Osteocyte (in vitro differentiated cells): ENCODE results near the gene MNX1. TPM values are rescaled to one million over a fixed set of nuclear protein-coding genes. Genes with fewer than 3 reads are reported as not detected.

Experiments used
- DNase-seq: peaks from one replicate; pipeline ENCODE4 v3.0.0; 2021; ENCODE audit warnings: mixed read lengths; ENCODE audit not compliant: unreplicated experiment; ENCODE audit errors: extremely low spot score
- H3K27ac Mint-ChIP-seq: one replicate; pipeline ENCODE4 v1.8.0; 2021; ENCODE audit warnings: mild to moderate bottlenecking, mixed read lengths; ENCODE audit not compliant: unreplicated experiment
- H3K27me3 Mint-ChIP-seq: one replicate; pipeline ENCODE4 v1.8.0; 2021; ENCODE audit warnings: mixed read lengths; ENCODE audit not compliant: unreplicated experiment
- H3K36me3 Mint-ChIP-seq: one replicate; pipeline ENCODE4 v1.8.0; 2021; ENCODE audit warnings: mixed read lengths; ENCODE audit not compliant: unreplicated experiment
- H3K4me1 Mint-ChIP-seq: one replicate; pipeline ENCODE4 v1.8.0; 2021; ENCODE audit warnings: mixed read lengths; ENCODE audit not compliant: unreplicated experiment
- H3K4me3 Mint-ChIP-seq: one replicate; pipeline ENCODE4 v1.8.0; 2021; ENCODE audit warnings: mild to moderate bottlenecking, moderate library complexity, mixed read lengths; ENCODE audit not compliant: unreplicated experiment
- H3K9me3 Mint-ChIP-seq: one replicate; pipeline ENCODE4 v1.8.0; 2021; ENCODE audit warnings: mixed read lengths; ENCODE audit not compliant: unreplicated experiment
- total RNA-seq: library from RNA; stranded (reverse); gene quantifications from 2 replicates; pipeline ENCODE4 v1.2.1, GENCODE V29; 2021
- TF ChIP-seq, protein P1 (sequence below): fragments of 200-600 bp; sonication (generic); IDR thresholded peaks from 2 replicates; pipeline ENCODE4 v1.5.0; 2021; ENCODE audit warnings: antibody characterized with exemption, mild to moderate bottlenecking, moderate library complexity

The MNX1 gene
- total RNA-seq, 1 donor from 2014 or later: not detected

DNA sequence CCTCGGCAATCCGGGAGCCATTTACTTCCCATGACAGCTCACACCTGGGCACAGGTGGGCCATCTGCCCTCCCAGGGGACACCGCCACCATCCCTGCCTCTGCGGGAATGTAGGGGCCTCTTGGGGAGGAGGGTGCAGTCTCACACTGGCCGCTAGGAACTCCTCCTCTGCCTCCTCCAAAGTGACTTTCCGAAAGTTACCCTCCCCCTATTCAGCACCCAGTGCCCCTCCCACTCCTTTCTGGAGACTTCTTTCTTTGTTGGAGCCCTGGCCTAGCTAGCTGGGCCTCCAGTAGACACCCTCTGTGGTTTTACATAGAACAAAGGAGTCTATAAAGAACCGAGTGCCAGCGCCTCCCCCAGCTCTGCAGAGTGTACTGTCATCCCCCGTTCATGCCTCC, 45.8 kb upstream of the MNX1 start:
- no peak overlapping the region for H3K4me3 Mint-ChIP-seq
- H3K27ac Mint-ChIP-seq: no peak overlapping the region
- DNase-seq: no peak
- peaks cover 17% of the 10 kb centered on the region for H3K27me3 Mint-ChIP-seq
- no peaks in the 10 kb centered on the region for H3K36me3 Mint-ChIP-seq
- TF ChIP-seq, protein P1, sequence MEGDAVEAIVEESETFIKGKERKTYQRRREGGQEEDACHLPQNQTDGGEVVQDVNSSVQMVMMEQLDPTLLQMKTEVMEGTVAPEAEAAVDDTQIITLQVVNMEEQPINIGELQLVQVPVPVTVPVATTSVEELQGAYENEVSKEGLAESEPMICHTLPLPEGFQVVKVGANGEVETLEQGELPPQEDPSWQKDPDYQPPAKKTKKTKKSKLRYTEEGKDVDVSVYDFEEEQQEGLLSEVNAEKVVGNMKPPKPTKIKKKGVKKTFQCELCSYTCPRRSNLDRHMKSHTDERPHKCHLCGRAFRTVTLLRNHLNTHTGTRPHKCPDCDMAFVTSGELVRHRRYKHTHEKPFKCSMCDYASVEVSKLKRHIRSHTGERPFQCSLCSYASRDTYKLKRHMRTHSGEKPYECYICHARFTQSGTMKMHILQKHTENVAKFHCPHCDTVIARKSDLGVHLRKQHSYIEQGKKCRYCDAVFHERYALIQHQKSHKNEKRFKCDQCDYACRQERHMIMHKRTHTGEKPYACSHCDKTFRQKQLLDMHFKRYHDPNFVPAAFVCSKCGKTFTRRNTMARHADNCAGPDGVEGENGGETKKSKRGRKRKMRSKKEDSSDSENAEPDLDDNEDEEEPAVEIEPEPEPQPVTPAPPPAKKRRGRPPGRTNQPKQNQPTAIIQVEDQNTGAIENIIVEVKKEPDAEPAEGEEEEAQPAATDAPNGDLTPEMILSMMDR: no peak
- H3K9me3 Mint-ChIP-seq: peaks cover 7% of the 10 kb centered on the region
- no peaks in the 10 kb centered on the region for H3K4me1 Mint-ChIP-seq

DNA sequence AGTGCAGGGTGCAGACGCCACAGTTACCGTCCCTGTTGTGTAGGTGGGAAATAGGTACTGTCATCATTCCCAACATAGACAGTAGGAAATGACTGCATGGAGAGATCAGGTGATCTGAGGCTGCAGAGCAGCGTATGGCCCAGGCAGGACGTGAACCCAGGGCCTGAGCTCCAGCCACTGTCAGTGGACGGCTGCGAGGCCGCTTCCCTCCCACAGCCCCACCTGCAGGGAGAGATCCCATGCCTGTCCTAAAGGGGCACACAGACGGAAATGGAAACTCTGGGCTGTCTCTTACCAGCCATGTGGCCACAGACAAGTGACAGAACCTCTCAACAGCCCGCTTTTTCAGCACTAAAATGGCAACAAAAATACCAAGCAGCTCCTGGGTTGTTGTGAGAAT, 44.5 kb upstream of the MNX1 start:
- H3K27ac Mint-ChIP-seq: no peak overlapping the region
- no peaks in the 10 kb centered on the region for H3K36me3 Mint-ChIP-seq
- no peak overlapping the region for H3K4me3 Mint-ChIP-seq
- no peaks in the 10 kb centered on the region for H3K4me1 Mint-ChIP-seq
- H3K27me3 Mint-ChIP-seq: peaks cover 17% of the 10 kb centered on the region
- peaks cover 7% of the 10 kb centered on the region for H3K9me3 Mint-ChIP-seq
- DNase-seq: no peak
- TF ChIP-seq, protein P1: no peak

- no peak overlapping the region for H3K27ac Mint-ChIP-seq
- no peaks in the 10 kb centered on the region for H3K36me3 Mint-ChIP-seq
- peaks cover 11% of the 10 kb centered on the region for H3K27me3 Mint-ChIP-seq
- TF ChIP-seq, protein P1: no peak
- peaks cover 7% of the 10 kb centered on the region for H3K9me3 Mint-ChIP-seq
- H3K4me3 Mint-ChIP-seq: no peak overlapping the region
- DNase-seq: no peak
- H3K4me1 Mint-ChIP-seq: no peaks in the 10 kb centered on the region
Measured at GRCh38 chr7:157053118-157053517, 42.7 kb upstream of the MNX1 start.

DNA sequence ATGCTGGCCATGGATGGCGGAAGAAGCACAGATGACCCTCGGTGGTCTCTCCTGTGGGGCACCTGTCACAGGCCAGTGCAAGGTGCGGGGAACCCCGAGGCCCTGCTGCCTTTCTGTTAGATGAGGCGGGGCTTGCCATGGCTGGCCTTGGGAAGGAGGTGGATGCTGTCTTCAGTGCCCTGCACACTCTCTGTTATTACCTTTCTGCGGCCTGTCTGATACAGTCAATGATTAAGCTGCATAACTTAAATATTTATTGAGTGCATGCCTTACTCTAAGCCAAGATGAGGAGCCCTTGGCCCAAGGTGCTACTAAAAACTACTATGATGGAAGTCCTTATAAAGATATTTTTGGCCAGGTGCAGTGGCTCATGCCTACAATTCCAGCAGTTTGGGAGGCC, 36.7 kb upstream of the MNX1 start:
- no peaks in the 10 kb centered on the region for H3K9me3 Mint-ChIP-seq
- peak; percentile 73 for DNase-seq
- no peaks in the 10 kb centered on the region for H3K27me3 Mint-ChIP-seq
- TF ChIP-seq, protein P1: no peak
- H3K27ac Mint-ChIP-seq: no peak overlapping the region
- peaks cover 4% of the 10 kb centered on the region for H3K4me1 Mint-ChIP-seq
- H3K36me3 Mint-ChIP-seq: no peaks in the 10 kb centered on the region
- no peak overlapping the region for H3K4me3 Mint-ChIP-seq

DNA sequence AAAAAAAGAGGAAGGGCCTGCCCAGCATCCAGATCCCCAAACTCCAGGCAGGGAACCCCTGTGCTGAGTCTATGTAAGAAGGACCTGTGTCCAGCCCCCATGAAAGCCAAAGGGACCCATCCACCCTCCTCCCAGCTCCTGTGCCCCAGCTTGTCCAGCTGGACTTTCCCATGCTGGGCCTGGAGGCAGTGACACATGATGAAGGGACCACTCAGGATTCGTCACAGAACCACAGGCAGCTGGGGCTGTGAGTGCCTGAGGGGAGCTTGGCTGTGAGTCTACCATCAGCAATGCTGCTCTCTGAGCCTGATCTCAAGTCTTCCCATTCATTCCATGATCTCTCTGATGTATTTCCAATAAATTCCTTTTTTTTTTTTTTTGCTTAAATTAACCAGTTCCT, 36.2 kb upstream of the MNX1 start:
- TF ChIP-seq, protein P1: no peak
- no peak overlapping the region for H3K27ac Mint-ChIP-seq

More for the DNA sequence above, 36.2 kb upstream of the MNX1 start:
- no peaks in the 10 kb centered on the region for H3K36me3 Mint-ChIP-seq
- peak; percentile 76 for DNase-seq
- H3K4me3 Mint-ChIP-seq: no peak overlapping the region
- peaks cover 4% of the 10 kb centered on the region for H3K4me1 Mint-ChIP-seq
- H3K27me3 Mint-ChIP-seq: no peaks in the 10 kb centered on the region
- H3K9me3 Mint-ChIP-seq: no peaks in the 10 kb centered on the region
